Adrenal gland (tissue), 5 donors: Measurements from ENCODE around the gene SLC9B1.

ENCODE experiments used
- CTCF ChIP-seq, 6 experiments: fragments of 450-650 bp in 4 of 6; fragments of 200-600 bp in 2 of 6; sonication (generic) in 1 of 6; IDR thresholded peaks; 1 replicate in 5 of 6; 2 replicates in 1 of 6; pipeline versions ENCODE4 v1.5.1 to v1.8.0; 2016 to 2021; ENCODE audit warnings: antibody characterized with exemption in 6 of 6, mild to moderate bottlenecking in 2 of 6, moderate library complexity in 1 of 6
- POLR2A ChIP-seq, 2 donors: fragments of 450-650 bp; IDR thresholded peaks; one replicate each; pipeline ENCODE4 v1.6.1; 2017; ENCODE audit warnings: antibody characterized with exemption in 2 of 2, mild to moderate bottlenecking in 2 of 2, moderate library complexity in 1 of 2
- donor health status: DM: no; HTN: no; CAD: no.

GRCh38 chr4:103012060-103012459 lies 7.4 kb downstream of the SLC9B1 start:
- TF ChIP-seq CTCF (IDR thresholded peaks at IDR 0.05) (no peak), POLR2A (IDR thresholded peaks at IDR 0.05) (no peak)
